Body of pancreas (tissue), 4 donors: ENCODE results near the gene TSNAX. TPM values are rescaled to one million over a fixed set of nuclear protein-coding genes. Genes with fewer than 3 reads are reported as not detected.
"Not testable (repeated sequence)": the region's sequence is repeated elsewhere in the genome, so short reads cannot be mapped to it uniquely, and the experiment has no call there.

ENCODE experiments used
- ATAC-seq: fragments of 150-250 bp; one replicate; pipeline ENCODE4 v1.9.1; 2016
- DNase-seq, 4 donors: peaks; one replicate each; pipeline ENCODE4 v3.0.0-alpha.2; 2019
- H3K27ac ChIP-seq, 4 donors: fragments of 200-600 bp; sonication (generic); 1 replicate in 3 of 4; 2 replicates in 1 of 4; pipeline versions ENCODE4 v1.5.1 to v1.6.1; 2016 to 2019; ENCODE audit warnings: mild to moderate bottlenecking in 1 of 4, mixed read lengths in 1 of 4, moderate library complexity in 1 of 4
- H3K27me3 ChIP-seq, 2 donors: fragments of 200-600 bp; sonication (generic); one replicate each; pipeline ENCODE4 v1.6.0; 2016; ENCODE audit warnings: mild to moderate bottlenecking in 1 of 2
- H3K36me3 ChIP-seq, 2 donors: fragments of 200-600 bp; sonication (generic); replicated peaks in 1 of 2; 2 replicates each; pipeline ENCODE4 v1.5.1; 2016; ENCODE audit warnings: low read depth in 2 of 2; ENCODE audit not compliant: insufficient read depth in 1 of 2
- H3K4me1 ChIP-seq: fragments of 200-600 bp; sonication (generic); one replicate; pipeline ENCODE4 v1.6.0; 2016
- H3K4me3 ChIP-seq, 2 donors: fragments of 200-600 bp; sonication (generic); 1 replicate in 1 of 2; 2 replicates in 1 of 2; pipeline ENCODE4 v1.5.1; 2016 to 2019
- H3K9me3 ChIP-seq, 3 donors: fragments of 200-600 bp; sonication (generic); 1 replicate in 2 of 3; 2 replicates in 1 of 3; pipeline ENCODE4 v1.5.1; 2016
- POLR2A ChIP-seq, 3 donors: fragments of 450-650 bp; IDR thresholded peaks; one replicate each; pipeline ENCODE4 v1.6.1; 2016; ENCODE audit warnings: antibody characterized with exemption in 3 of 3, mild to moderate bottlenecking in 2 of 3
- WGBS, 2 donors: methylation state at CpG; one replicate each; pipeline ENCODE4 v1.1.5; 2017; 5-methylcytosine and 5-hydroxymethylcytosine counted together
- intact Hi-C: fragments of 100-400 bp; cut with DNase I; formaldehyde crosslinking; loops from one replicate; pipeline ENCODE4 v1.15.1; 2023
- total RNA-seq, 2 donors: library from RNA; depleted of rRNA; stranded (reverse); fragments of >200 nt; gene quantifications; one replicate each; pipeline ENCODE4 v1.1.0, GENCODE V29; 2016
- TF ChIP-seq, protein P1 (sequence below), 7 experiments: fragments of 450-650 bp in 4 of 7; fragments of 200-600 bp in 3 of 7; sonication (generic) in 3 of 7; IDR thresholded peaks; one replicate each; pipeline ENCODE4 v1.5.1; 2016 to 2019; ENCODE audit warnings: antibody characterized with exemption in 7 of 7

Gene TSNAX
- total RNA-seq, 2 donors from 2014 or later = 4.0 to 11.9 TPM

DNA sequence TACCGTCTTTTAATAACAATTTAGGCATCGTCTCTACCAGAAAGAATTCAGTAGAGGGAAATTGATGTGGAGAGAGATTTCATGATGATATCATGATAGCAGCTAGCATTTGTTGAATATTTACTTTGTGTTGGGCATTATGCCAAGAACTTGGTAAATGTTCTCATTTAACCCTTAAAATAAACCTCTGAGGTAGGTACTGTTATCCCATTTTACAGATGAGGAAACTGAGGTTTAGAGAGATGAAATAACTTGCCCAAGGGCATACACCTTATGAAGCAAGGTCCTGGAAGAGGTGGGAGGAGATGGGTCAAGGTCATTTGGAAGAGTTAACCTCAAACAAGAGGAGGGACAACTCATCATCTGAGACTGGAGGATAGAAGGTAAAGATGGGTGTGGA is 34.8 kb downstream of the TSNAX start:
- no peaks in the 10 kb centered on the region for H3K4me1 ChIP-seq
- 61 to 68% methylated on average over 2 of the region's 2 CpGs for WGBS, 2 donors
- DNase-seq = no peak
- TF ChIP-seq, protein P1, sequence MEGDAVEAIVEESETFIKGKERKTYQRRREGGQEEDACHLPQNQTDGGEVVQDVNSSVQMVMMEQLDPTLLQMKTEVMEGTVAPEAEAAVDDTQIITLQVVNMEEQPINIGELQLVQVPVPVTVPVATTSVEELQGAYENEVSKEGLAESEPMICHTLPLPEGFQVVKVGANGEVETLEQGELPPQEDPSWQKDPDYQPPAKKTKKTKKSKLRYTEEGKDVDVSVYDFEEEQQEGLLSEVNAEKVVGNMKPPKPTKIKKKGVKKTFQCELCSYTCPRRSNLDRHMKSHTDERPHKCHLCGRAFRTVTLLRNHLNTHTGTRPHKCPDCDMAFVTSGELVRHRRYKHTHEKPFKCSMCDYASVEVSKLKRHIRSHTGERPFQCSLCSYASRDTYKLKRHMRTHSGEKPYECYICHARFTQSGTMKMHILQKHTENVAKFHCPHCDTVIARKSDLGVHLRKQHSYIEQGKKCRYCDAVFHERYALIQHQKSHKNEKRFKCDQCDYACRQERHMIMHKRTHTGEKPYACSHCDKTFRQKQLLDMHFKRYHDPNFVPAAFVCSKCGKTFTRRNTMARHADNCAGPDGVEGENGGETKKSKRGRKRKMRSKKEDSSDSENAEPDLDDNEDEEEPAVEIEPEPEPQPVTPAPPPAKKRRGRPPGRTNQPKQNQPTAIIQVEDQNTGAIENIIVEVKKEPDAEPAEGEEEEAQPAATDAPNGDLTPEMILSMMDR (IDR thresholded peaks at IDR 0.05) = no peak
- no peak for TF ChIP-seq POLR2A (IDR thresholded peaks at IDR 0.05)
- no peak for ATAC-seq
- H3K9me3 ChIP-seq = no peaks in the 10 kb centered on the region
- no peak overlapping the region for H3K27ac ChIP-seq
- no peak overlapping the region for H3K4me3 ChIP-seq
- no peaks in the 10 kb centered on the region for H3K27me3 ChIP-seq
- intact Hi-C loops = no loop called here
- peaks cover 0 to 1% of the 10 kb centered on the region in 2 donors for H3K36me3 ChIP-seq

DNA sequence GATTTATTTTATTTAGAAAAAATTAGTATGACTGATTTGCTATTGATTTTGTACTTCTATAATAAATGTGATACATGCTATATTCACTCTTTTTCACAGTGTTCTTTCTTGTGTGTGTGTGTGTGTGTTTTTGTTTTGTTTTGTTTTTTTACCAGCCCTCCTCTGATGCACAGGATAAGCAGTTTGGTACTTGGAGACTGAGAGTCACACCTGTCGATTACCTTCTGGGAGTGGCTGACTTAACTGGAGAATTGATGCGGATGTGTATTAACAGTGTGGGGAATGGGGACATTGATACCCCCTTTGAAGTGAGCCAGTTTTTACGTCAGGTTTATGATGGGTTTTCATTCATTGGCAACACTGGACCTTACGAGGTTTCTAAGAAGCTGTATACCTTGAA is 35.9 kb downstream of the TSNAX start:
- no peak overlapping the region for H3K27ac ChIP-seq
- TF ChIP-seq, protein P1 (IDR thresholded peaks at IDR 0.05) = no peak
- no peak for TF ChIP-seq POLR2A (IDR thresholded peaks at IDR 0.05)
- 89 to 93% methylated on average over 4 of the region's 4 CpGs for WGBS, 2 donors
- DNase-seq (no peak), ATAC-seq (no peak)
- intact Hi-C loops = no loop called here
- no peaks in the 10 kb centered on the region for H3K4me1 ChIP-seq
- H3K4me3 ChIP-seq = no peak overlapping the region
- H3K9me3 ChIP-seq = no peaks in the 10 kb centered on the region
- H3K27me3 ChIP-seq = no peaks in the 10 kb centered on the region
- H3K36me3 ChIP-seq = peaks cover 0 to 1% of the 10 kb centered on the region in 2 donors

DNA sequence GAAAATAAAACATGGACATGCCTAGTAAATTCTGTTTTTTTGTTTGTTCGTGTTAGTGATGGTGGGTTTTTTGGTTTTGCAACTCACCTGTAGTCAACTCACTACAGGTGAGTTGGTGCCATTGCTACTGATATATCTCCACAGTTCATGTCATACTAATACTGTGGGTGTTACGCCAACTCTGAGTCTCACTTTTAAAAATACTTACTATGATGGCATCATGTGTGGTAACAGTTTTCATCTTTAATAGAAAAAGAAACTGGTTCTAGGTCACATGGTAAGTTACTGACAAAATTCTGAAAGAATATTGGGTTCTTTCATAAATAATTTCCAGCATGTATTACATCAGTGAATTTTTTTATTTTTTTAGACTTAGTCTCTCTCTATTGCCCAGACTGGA is 38.0 kb downstream of the TSNAX start:
- DNase-seq (no peak), ATAC-seq (no peak)
- no peak overlapping the region for H3K27ac ChIP-seq
- no peaks in the 10 kb centered on the region for H3K9me3 ChIP-seq
- H3K4me1 ChIP-seq = no peaks in the 10 kb centered on the region
- no peaks in the 10 kb centered on the region for H3K27me3 ChIP-seq
- TF ChIP-seq, protein P1 (IDR thresholded peaks at IDR 0.05) = no peak
- TF ChIP-seq POLR2A (IDR thresholded peaks at IDR 0.05) = no peak
- H3K4me3 ChIP-seq = no peak overlapping the region
- intact Hi-C loops = no loop called here
- peaks cover 0 to 1% of the 10 kb centered on the region in 2 donors for H3K36me3 ChIP-seq
- 92 to 97% methylated on average over 2 of the region's 2 CpGs for WGBS, 2 donors

DNA sequence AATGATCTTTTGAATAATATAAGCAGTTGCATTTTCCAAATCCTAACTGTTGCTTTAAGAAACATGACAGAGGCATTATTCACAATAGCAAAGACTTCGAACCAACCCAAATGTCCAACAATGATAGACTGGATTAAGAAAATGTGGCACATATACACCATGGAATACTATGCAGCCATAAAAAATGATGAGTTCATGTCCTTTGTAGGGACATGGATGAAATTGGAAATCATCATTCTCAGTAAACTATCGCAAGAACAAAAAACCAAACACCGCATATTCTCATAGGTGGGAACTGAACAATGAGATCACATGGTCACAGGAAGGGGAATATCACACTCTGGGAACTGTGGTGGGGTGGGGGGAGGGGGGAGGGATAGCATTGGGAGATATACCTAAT is 41.8 kb downstream of the TSNAX start:
- intact Hi-C loops = not testable (repeated sequence)

DNA sequence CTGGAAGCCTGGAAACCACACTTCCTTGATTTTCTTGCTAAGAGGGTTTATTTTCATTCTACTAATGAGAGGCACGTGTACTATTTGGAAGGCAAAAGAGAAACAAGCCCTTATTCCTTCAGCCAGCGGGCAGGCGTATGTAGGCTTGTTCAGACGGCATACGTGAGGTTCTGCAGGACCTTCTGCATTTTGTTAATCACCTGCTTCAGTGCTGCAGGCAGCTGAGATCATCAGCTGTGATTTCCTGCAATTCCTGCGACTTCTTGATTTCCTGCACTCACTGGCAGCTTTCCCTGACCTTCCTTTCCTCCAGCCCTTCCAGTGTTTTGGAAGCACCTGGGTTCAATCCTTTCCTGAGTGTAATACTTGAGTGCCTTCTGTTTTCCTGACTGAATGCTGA is 43.4 kb downstream of the TSNAX start:
- H3K36me3 ChIP-seq = no peaks in the 10 kb centered on the region
- ATAC-seq (no peak), DNase-seq (no peak)
- H3K9me3 ChIP-seq = no peaks in the 10 kb centered on the region
- H3K4me1 ChIP-seq = no peaks in the 10 kb centered on the region
- intact Hi-C loops = no loop called here
- TF ChIP-seq, protein P1 (IDR thresholded peaks at IDR 0.05) = no peak
- TF ChIP-seq POLR2A (IDR thresholded peaks at IDR 0.05) = no peak
- 83 to 96% methylated on average over 6 of the region's 6 CpGs for WGBS, 2 donors
- H3K4me3 ChIP-seq = no peak overlapping the region
- H3K27me3 ChIP-seq = no peaks in the 10 kb centered on the region
- no peak overlapping the region for H3K27ac ChIP-seq

More for the DNA sequence above, 41.8 kb downstream of the TSNAX start:
- not testable (repeated sequence) for H3K9me3 ChIP-seq, H3K27ac ChIP-seq, ATAC-seq, H3K4me3 ChIP-seq, H3K36me3 ChIP-seq, H3K4me1 ChIP-seq, DNase-seq, H3K27me3 ChIP-seq
- 85 to 90% methylated on average over 3 of the region's 3 CpGs for WGBS, 2 donors
